Measurements from ENCODE around the gene DDX23.
"Not testable (repeated sequence)": the region's sequence is repeated elsewhere in the genome, so short reads cannot be mapped to it uniquely, and the experiment has no call there.

DDX23 gene

DNA sequence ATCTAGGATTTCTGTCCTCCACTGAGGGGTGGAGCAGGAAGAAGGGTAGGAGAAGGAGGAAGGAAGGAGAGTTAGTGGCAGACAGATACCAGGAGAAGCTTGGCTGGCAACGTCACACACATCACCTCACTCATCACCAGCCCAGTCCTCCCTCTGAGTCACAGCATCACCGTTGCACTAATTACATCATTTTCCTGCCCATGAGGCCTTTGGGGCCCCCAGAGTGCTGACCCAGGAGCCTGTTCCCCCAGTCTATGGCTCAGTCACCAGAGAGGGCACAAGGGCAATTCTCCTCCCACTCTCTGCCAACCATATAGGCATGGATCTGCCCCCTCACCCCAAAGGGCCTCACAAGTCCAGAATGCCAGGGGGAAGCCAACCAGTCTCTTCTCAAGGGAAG is 9.1 kb upstream of the DDX23 start:
- no peak for DNase-seq

DNA sequence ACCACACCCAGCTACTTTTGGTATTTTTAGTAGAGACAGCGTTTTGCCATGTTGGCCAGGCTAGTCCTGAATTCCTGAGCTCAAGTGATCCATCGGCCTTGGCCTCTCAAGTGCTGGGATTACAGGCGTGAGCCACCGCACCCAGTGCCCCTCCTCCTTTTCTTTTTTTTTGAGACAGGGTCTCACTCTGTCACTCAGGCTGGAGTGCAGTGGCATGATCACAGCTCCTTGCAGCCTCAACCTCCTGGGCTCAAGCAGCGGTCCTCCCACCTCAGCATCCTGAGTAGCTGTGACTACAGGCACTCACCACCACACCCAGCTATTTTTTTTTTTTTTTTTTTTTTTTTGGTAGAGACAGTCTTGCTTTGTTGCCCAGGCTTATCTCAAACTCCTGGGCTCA is 8.3 kb upstream of the DDX23 start:
- DNase-seq: not testable (repeated sequence)

DNA sequence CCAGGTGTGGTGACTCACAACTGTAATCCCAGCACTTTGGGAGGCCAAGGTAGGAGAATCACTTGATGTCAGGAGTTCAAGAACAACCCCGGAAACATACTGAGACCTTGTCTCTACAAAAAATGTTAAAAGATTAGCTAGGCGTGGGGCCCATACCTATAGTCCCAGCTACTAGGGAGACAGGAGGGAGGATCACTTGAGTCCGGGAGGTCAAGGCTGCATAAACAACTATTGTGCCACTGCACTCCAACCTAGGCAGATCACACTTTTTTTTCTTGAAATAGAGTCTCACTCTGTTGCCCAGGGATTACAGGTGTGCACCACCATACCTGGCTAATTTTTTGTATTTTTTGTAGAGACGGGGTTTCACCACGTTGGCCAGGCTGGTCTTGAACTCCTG is 7.6 kb upstream of the DDX23 start:
- DNase-seq: no peak

DNA sequence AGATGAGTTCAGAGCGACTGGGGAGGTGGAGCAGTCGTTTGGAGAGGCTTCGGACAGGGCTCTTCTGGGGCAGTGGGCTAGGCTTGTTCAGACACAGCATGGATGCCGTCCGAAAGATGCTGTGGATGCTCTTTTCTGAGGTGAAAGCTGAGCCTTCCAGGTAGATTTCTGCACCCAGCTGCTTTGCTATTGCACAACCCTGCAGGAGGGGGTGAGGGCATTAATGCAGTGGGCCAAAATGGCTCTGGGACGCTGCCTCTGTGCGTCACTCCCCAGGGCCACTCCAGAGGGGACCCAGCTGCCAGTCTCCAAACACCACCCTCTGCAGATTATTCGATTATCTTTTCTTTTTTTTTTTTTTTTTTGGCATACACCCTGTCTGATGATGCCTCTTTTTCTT is 6.1 kb upstream of the DDX23 start:
- no peak for DNase-seq

DNA sequence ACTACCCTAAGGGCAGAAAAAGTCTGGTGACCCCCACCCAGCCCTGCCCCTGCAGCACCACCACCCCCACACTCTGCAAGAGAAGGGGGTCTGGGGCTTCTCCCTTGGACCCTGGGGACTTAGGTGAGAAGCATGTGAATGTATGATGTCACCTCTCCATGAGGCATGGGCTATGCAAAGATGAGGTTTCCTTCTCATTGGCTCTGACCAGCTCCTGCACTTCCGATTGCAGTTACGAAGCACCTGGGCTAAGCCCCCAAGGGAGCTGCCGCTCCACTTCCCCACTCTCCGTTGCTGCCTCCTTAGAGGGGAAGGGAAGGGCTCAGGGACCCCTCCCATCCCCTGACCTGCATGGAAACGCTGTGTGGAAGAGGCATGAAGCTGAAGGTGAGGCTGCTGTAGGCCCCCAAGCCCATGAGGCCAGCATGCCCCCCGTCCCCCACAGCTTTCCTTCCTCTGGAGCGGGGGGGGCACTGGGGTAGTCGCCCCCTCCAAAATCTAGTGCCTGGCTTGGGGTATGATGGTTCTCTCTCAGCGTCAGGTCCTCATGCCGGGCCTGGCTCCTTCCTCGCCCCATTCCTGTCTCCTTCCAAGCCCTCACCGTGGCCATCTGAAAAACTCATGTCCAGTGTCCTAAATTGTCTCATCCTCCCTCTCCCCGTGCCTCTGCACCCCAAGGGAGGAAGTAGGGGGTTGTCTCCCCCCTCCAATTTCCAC is 5.5 kb upstream of the DDX23 start:
- DNase-seq: no peak

DNA sequence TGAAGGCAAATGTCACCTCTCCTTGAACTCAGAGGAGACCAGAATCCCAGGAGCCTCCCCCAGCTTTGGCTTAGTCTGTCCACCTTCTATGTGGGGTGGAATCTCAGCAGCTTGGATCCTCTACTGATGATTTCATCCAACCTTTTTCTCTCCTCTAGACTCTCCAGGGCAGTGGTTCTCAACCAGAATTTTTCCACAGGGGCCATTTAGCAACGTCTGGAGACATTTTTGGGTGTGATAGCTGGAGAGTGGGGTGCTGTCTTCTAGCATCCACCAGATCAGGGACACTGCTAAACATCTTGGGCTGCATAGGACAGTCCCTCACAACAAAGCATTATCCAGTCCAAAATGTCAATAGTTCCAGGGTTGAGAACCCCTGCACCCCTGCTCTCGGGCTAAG is 4.4 kb upstream of the DDX23 start:
- no peak for DNase-seq

DNA sequence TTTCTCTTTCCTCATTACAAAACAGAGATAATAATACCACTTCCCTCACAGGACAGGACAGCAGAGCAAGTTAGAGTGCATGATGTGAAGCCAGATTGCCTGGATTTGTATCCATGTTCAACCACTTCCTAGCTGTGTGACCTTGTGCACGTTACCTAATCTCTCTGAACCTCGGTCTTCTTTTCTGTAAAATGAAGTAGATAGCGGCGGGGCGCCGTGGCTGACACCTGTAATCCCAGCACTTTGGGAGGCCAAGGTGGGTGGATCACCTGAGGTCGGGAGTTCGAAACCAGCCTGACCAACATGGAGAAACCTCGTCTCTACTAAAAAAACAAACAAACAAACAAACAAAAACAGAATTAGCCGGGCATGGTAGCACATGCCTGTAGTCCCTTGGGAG is 3.0 kb upstream of the DDX23 start:
- DNase-seq: not testable (repeated sequence)

DNA sequence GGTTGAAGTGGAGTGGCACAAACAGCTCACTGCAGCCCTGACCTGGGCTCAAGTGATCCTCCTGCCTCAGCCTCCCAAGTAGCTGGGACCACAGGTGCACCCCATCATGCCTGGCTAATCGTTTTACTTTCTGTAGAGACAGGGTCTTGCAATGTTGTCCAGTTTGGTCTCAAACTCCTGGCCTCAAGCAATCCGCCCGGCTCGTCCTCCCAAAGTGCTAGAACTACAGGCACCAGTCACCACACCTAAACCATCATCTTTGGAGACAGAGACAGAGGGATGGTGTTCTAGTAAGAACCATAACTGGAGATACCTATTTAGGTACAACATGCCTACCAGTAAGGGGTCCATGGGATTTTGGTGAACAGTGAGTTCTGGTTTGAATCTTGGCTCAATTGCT is 2.5 kb upstream of the DDX23 start:
- DNase-seq: no peak

DNA sequence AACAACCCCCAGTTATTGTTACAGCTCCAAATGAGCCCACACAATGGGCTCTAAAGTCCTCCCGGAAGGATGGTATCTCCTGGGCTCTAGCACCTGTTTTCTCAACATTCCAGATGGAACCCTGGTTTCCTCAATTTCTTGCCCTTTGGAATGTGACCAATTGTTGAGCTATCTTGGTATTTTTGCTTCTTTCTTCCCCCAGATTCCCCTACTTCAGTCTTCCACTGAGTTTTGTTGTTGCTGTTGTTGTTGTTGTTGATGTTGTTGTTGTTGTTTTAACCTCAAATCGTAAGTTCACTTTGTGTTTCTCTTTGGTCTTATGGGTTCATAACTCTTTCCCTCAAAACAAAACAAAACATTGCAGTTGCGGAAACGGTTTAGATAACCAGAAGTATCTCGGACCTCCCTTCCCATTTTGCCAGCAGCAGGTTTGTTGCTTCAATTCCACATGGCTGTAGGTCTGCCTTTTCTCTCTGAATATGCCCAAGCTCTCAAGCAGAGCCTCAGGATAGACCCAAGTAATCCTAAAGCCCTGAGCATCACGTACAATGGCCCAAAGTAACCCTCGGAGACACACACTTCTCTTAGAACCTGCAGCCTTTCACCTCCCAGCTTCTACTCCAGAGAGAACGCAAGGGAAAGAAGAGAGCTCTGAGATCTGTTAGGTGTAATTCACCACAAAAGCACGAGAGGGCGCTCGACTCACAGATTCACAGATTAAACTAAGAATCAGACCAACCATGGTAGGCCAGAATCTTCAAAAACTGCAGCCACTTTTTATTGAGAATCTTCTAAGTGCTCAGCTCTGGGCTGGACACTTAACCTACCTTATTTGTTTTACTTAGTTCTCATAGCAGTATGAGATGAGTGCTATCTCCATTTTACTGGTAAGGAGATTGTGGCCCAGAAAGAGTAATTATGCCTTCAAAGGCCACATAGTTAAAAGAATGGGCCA is 1.0 kb upstream of the DDX23 start:
- DNase-seq: peak; percentile 80 to 85

DNA sequence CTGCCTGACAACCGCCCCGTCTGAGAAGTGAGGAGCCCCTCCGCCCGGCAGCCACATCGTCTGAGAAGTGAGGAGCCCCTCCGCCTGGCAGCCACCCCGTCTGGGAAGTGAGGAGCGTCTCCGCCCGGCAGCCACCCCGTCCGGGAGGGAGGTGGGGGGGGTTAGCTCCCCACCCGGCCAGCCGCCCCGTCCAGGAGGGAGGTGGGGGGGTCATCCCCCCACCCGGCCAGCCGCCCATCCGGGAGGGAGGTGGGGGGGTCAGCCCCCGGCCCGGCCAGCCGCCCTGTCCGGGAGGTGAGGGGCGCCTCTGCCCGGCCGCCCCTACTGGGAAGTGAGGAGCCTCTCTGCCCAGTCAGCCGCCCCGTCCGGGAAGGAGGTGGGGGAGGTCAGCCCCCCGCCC is 9.9 kb downstream of the DDX23 start:
- not testable (repeated sequence) for DNase-seq

DNA sequence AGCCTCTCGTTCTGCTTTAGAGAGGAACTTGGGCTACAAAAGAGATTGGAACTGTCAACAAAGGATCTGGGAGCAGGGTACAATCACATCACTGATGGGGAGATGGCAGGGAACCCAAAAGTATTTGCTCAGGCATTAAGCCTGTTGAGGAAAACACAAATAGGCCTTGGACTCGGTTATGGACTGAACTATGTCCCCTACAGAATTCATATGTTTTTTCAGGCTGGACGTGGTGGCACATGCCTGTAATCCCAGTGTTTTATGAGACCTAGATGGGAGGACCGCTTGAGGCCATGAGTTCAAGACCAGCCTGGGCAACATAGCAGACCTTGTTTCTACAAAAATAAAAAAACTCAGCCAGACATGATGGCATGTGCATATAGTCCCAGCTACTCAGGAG is 13.9 kb downstream of the DDX23 start:
- DNase-seq: no peak

DNA sequence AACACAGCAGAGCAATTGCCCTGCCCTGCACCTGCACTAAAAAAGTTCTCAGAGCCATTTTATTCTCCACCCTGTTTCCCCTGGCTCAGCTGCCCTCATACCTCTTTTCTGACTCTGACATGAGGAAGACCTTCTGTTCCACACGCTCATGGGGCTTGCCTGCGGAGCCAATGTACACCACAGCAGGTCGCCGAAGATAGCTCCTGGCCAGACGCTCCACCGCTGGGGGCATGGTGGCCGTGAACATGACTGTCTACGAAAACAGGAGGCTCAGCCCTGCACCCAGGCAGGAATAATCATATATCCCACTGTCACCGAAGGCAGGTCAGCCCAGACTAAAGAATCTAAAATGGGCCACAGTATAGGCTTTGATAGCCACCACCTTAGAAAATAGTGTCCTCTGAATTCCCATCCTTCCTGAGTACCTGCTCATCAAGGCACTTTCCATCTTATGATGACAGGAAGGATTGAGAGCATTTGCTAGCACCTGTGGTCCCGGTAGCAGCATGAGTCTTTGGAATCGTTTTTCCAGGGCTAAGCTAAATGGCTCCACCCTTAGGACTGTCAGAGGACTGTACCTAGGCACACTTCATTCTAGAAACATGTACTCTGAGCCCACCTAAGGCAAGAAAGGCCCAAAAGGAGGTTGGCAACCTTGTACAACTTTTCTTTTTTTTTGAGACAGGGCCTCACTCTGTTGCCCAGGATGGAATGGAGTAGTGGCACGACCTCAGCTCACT is 19.5 kb downstream of the DDX23 start:
- DNase-seq: no peak

DNA sequence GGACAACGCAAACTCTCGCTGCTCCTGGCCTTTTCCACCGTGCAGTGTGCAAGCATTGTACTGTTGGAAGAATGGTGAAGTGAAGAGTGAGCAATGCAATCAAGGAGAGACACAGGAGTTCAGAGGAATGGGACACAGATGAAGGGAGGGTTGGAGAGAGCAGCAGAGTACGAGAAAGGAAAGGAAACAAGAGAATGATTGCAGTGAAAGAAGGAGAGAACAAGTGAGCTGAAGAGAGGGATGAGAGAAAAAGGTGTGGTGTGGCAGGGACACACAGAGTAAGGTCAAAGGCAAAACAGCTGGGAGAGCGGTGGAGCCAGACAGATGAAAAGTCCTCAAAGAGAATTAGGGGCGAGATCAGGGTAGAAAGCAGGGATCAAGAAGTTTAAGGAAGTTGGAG is 20.7 kb downstream of the DDX23 start:
- DNase-seq: no peak

DNA sequence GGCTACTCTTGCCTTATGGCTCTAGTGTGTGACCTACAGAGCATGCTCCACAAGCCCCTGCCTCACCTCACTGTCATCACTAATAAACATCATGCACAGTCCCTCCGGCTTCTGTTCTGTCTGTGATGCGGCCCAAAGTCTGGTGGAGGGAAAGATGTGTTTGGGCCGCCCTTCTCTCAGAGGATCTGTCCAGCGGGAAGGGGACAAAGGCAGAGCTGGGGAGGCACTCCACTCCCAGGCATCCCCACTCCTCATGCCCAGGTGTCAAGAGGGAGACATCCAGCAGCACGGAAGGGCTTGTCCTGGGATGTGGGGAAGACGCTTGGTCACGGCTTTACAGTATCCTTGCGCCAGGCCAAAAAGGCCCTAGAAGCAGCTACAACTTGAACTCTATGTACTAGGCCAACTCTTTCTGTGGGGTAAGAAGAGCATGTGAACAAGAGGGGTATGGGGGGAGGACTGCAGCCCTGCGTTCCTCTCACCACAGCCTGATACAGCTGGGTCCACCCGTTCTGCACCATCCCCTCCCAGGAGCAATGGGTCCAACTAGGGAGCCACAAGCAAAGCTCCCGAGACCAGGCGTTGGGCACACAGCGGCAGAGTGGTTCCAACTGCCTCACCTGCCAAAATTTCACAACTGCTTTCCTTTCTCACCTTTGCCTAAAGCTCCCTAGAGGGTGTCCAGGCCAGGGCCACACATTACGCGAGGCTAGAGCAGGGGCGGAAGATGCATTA is 23.0 kb downstream of the DDX23 start:
- no peak for DNase-seq

DNA sequence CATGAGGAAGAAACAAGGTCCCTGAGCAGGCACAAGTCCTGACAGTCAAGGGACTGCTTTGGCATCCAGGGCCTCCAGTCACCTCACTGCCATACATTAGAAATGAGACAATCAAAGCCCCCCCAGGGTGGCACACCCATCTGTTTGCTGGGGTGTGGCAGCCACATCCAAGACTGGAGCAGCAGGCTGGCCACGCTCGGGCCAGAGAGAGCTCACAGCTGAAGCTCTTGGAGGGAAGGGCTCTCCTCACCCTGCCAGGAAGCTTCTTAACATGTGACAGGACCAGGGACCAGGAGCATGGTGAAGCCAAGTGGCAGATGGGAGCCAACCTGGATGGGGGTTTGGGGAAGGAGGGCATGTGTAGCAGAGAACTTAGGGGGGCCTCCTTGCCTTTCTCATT is 23.7 kb downstream of the DDX23 start:
- DNase-seq: no peak

DNA sequence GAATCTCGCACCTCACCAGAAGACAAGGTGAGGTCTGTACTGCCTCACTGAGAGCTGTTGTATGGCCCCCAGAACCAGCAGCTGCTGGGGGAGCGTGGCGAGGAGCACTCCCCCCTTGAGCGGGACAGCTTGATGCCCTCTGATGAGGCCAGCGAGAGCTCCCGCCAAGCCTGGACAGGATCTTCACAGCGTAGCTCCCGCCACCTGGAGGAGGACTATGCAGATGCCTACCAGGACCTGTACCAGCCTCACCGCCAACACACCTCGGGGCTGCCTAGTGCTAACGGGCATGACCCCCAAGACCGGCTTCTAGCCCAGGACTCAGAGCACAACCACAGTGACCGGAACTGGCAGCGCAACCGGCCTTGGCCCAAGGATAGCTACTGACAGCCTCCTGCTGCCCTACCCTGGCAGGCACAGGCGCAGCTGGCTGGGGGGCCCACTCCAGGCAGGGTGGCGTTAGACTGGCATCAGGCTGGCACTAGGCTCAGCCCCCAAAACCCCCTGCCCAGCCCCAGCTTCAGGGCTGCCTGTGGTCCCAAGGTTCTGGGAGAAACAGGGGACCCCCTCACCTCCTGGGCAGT is 24.4 kb downstream of the DDX23 start:
- DNase-seq: no peak

DNA sequence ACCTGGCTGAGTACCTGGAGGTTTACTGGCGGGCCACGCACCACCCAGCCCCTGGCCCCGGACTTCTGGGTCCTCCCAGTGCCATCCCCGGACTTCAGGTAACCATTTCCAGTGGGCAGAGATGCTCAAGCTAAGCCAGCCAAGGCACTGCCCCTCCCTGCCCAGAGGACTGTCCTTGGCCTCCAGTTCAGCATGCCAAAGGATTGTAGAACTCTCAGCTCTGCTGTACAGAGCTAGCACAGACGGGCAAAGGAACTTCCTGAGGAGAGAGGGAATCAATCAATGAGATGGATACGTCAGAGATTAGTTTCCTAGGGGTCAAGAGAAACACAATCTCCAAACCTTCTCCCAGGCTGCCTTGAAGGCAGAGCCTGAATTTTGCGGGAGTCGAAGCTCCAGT is 24.9 kb downstream of the DDX23 start:
- DNase-seq: no peak

DNA sequence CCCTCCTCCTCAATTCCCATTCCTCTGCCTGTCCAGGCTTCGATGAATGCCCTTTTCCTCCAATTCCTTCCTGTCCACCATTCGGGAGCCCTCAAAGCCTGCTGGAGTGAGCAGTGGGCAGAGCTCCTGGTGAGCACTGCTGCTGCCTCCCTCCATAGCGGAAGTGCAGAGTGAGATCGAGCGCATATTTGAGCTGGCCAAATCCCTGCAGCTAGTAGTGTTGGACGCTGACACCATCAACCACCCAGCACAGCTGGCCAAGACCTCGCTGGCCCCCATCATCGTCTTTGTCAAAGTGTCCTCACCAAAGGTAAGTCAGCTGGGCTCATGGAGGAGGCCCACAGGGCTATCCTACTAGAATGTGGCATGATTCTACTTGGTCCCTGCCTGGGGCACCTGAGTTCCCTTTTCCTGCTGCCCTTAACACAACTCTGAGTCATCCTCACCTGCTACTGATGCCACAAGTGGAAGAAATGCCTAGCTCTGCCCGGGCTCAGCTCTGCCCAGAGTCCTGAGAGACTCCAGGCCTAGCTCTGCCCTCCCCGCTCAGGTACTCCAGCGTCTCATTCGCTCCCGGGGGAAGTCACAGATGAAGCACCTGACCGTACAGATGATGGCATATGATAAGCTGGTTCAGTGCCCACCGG is 25.6 kb downstream of the DDX23 start:
- no peak for DNase-seq

DNA sequence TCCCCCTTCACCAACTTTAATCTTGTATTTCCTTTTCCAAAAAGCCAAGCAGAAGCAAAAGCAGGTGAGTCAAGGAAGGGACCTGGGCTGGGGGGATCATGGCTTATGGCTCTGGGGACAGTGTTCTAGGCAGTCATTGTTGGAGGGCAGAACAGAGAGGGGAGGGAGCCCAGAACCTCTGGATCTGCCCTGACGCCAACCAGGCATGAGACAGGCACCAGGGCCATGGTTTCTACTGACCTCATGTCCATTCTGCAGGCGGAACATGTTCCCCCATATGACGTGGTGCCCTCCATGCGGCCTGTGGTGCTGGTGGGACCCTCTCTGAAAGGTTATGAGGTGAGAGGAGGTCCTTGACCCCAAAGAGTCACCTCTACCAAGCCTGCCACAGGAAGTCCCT is 27.1 kb downstream of the DDX23 start:
- DNase-seq: no peak

DNA sequence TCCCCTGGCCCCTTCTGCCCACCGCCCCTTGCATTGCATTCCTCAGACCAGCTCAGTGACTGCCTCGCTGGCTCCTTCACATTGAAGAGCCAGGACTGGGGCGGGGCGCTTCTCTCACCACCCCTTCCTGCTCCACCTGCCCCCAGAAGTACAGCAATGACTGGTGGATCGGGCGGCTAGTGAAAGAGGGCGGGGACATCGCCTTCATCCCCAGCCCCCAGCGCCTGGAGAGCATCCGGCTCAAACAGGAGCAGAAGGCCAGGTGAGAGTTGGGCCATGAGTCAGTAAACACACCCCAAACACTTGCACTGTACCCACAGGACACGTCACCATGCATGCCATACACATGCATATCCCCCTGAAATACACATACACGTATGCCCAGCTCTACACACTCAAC is 27.9 kb downstream of the DDX23 start:
- DNase-seq: no peak

DNA sequence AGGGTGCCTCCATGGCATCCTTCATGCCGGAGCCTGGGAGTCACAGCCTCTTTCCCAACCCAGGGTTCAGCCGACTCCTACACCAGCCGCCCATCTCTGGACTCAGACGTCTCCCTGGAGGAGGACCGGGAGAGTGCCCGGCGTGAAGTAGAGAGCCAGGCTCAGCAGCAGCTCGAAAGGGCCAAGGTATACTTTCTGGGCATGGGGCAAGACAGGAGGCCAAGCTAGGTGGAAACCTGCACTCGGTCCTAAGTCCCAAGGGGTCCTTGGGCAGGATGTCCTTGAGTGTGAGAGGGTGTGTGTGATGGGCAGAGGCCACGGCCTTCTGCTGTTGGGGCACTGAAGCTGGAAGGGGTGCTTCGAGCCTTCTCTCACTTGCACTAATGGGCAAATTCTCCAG is 28.7 kb downstream of the DDX23 start:
- DNase-seq: no peak

DNA sequence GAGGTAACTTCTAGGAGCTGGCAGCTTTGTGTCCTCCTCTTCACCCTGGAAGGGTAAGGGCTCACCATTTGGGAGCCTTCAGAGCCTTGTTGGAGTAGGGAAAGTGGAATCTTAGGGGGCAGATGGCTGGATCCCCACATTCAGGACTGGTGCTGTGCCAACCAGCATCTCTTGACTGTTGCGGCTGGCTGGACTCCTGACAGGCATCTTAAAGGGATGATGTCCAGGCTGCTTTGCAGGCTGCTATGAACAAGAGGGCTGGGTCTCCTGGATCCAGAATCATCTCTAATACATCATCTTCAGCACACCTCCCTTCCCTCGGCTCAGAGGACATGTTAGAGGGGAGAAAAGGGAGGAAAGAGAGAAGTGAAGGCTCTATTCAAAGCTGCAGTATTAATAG is 29.3 kb downstream of the DDX23 start:
- DNase-seq: no peak

All from SHP77 (cell line).